Endothelial cell of umbilical vein (primary cell): ENCODE data around the gene SECTM1. TPM values are rescaled to one million over a fixed set of nuclear protein-coding genes. Genes with fewer than 3 reads are reported as not detected.

Source experiments
- BruUV-seq: library from RNA; stranded (reverse); fragments of 400-500 nt; replicated peaks from 2 replicates; lab custom pipeline; 2021; lab: Mats Ljungman, UMichigan
- CTCF ChIA-PET: fragments of 300-600, 350-600 bp; sonication (Branson Sonifier 250); formaldehyde crosslinking; loops from one replicate; lab custom pipeline; 2021; ENCODE audit warnings: antibody characterized with exemption, inconsistent platforms; lab: Charles Lee
- POLR2A ChIA-PET: fragments of 300-600, 350-600 bp; sonication (Branson Sonifier 250); formaldehyde crosslinking; loops from one replicate; lab custom pipeline; 2021; ENCODE audit warnings: antibody characterized with exemption, inconsistent platforms; lab: Charles Lee
- DNase-seq: peaks from one replicate; pipeline ENCODE4 v3.0.0-alpha.2; 2011; ENCODE audit warnings: low read depth, low spot score
- FAIRE-seq: peaks from 2 replicates; lab custom pipeline; 2011; peaks lifted over from hg19 to GRCh38; lab: Jason Lieb, UNC
- H2AFZ ChIP-seq: 2 replicates; pipeline ENCODE4 v1.6.0; 2012; ENCODE audit warnings: low read depth, low read length, control low read depth, inconsistent platforms
- H3K27ac ChIP-seq: 2 replicates; pipeline ENCODE4 v1.5.1; 2011; ENCODE audit warnings: low read depth, mild to moderate bottlenecking, control low read depth, low read length, moderate library complexity; ENCODE audit not compliant: insufficient read depth
- H3K27me3 ChIP-seq, 2 experiments: 2 replicates each; pipeline versions ENCODE4 v1.6.0 to v1.6.1; 2011; ENCODE audit warnings: low read length in 2 of 2, mixed read lengths in 1 of 2; ENCODE audit not compliant: control insufficient read depth in 2 of 2, insufficient read depth in 2 of 2
- H3K36me3 ChIP-seq, 2 experiments: 2 replicates in 1 of 2; 3 replicates in 1 of 2; pipeline ENCODE4 v1.5.1; 2011; ENCODE audit warnings: low read length in 2 of 2, mild to moderate bottlenecking in 1 of 2, moderate library complexity in 1 of 2; ENCODE audit not compliant: control insufficient read depth in 2 of 2, insufficient read depth in 2 of 2; ENCODE audit errors: extremely low read depth in 1 of 2
- H3K4me1 ChIP-seq: 3 replicates; pipeline ENCODE4 v1.5.1; 2011; ENCODE audit warnings: mild to moderate bottlenecking, low read length; ENCODE audit not compliant: control insufficient read depth, insufficient read depth; ENCODE audit errors: extremely low read depth
- H3K4me2 ChIP-seq: 2 replicates; pipeline ENCODE4 v1.6.1; 2011; ENCODE audit warnings: low read length, control low read depth, mixed read lengths; ENCODE audit not compliant: insufficient read depth
- H3K4me3 ChIP-seq, 3 experiments: fragments of 200-600 bp in 1 of 3; sonication (generic), shearing (Covaris generic) in 1 of 3; replicated peaks in 1 of 3; 2 replicates each; pipeline ENCODE4 v1.5.1; 2011 to 2016; ENCODE audit warnings: control low read depth in 3 of 3, low read length in 3 of 3, mild to moderate bottlenecking in 2 of 3, inconsistent platforms in 1 of 3, low read depth in 1 of 3, moderate library complexity in 1 of 3; ENCODE audit not compliant: insufficient read depth in 1 of 3
- H3K79me2 ChIP-seq: 2 replicates; pipeline ENCODE4 v1.6.0; 2012; ENCODE audit warnings: low read length, inconsistent platforms; ENCODE audit not compliant: control insufficient read depth, insufficient read depth
- H3K9ac ChIP-seq: replicated peaks from 2 replicates; pipeline ENCODE3; 2011; ENCODE audit warnings: low read length, control low read depth; ENCODE audit not compliant: insufficient read depth; ENCODE audit errors: extremely low read depth
- H3K9me1 ChIP-seq: replicated peaks from 3 replicates; pipeline ENCODE4 v1.6.0; 2011; ENCODE audit warnings: mild to moderate bottlenecking, low read length; ENCODE audit not compliant: control insufficient read depth, insufficient read depth; ENCODE audit errors: extremely low read depth
- H3K9me3 ChIP-seq: replicated peaks from 2 replicates; pipeline ENCODE4 v1.5.1; 2012; ENCODE audit warnings: low read length, inconsistent platforms; ENCODE audit not compliant: control insufficient read depth, insufficient read depth
- H4K20me1 ChIP-seq: replicated peaks from 2 replicates; pipeline ENCODE3; 2011; ENCODE audit warnings: mild to moderate bottlenecking, low read length; ENCODE audit not compliant: control insufficient read depth, insufficient read depth; ENCODE audit errors: extremely low read depth
- CTCF ChIP-seq, 2 donors: IDR thresholded peaks; 1 replicate in 1 of 2; 2 replicates in 1 of 2; pipeline ENCODE4 v1.5.1; 2011; ENCODE audit warnings: low read length in 2 of 2, mild to moderate bottlenecking in 2 of 2, moderate library complexity in 2 of 2, control low read depth in 1 of 2, inconsistent platforms in 1 of 2, low read depth in 1 of 2; ENCODE audit not compliant: insufficient read depth in 1 of 2; ENCODE audit errors: extremely low read depth in 1 of 2
- EZH2 ChIP-seq: IDR thresholded peaks from 2 replicates; pipeline ENCODE4 v1.6.1; 2012; ENCODE audit warnings: borderline replicate concordance, low read depth, mild to moderate bottlenecking, moderate library complexity, low read length, inconsistent platforms; ENCODE audit not compliant: severe bottlenecking
- FOS ChIP-seq: IDR thresholded peaks from 2 replicates; pipeline ENCODE4 v1.6.1; 2011; ENCODE audit warnings: mild to moderate bottlenecking, low read length, moderate library complexity, borderline replicate concordance; ENCODE audit not compliant: insufficient read depth
- GATA2 ChIP-seq: IDR thresholded peaks from 2 replicates; pipeline ENCODE4 v1.7.0; 2011; ENCODE audit warnings: low read depth, mild to moderate bottlenecking, moderate library complexity, mixed read lengths, low read length; ENCODE audit not compliant: insufficient read length, insufficient read depth
- JUN ChIP-seq: IDR thresholded peaks from 2 replicates; pipeline ENCODE4 v1.6.1; 2011; ENCODE audit warnings: borderline replicate concordance, low read depth; ENCODE audit not compliant: insufficient read length, insufficient read depth
- MYC ChIP-seq: IDR thresholded peaks from one replicate; pipeline ENCODE4 v1.6.1; 2011; ENCODE audit warnings: mild to moderate bottlenecking, low read depth, low read length
- POLR2A ChIP-seq: IDR thresholded peaks from 2 replicates; pipeline ENCODE4 v1.6.1; 2012; ENCODE audit warnings: low read depth, mild to moderate bottlenecking, control low read depth, low read length
- POLR2AphosphoS5 ChIP-seq: IDR thresholded peaks from 2 replicates; pipeline ENCODE4 v1.6.1; 2012; ENCODE audit warnings: low read depth, mild to moderate bottlenecking, control low read depth, low read length, moderate library complexity; ENCODE audit not compliant: insufficient read depth
- dilution Hi-C: fragments of 300-500 bp; cut with MboI; formaldehyde crosslinking; loops from one replicate; pipeline ENCODE4 v1.15.0; 2019; ENCODE audit warnings: low sequenced_read_pairs; ENCODE audit not compliant: extremely low pct_ligation_motif_present
- intact Hi-C: fragments of 100-400 bp; cut with micrococcal nuclease; formaldehyde crosslinking; loops from one replicate; pipeline ENCODE4 v1.10.0; 2022
- polyA plus RNA-seq, 4 experiments: library from polyadenylated mRNA; depleted of rRNA in 3 of 4; stranded (reverse) in 3 of 4; unstranded in 1 of 4; fragments of >200 nt; gene quantifications; 2 replicates each; pipeline versions ENCODE4 v1.2.1 to v1.2.3, GENCODE V29; 2011 to 2012; ENCODE audit warnings: missing spikeins in 1 of 4
- total RNA-seq: library from RNA; stranded (reverse); gene quantifications from 2 replicates; pipeline ENCODE4 v1.2.3, GENCODE V29; 2021

Gene SECTM1
- total and polyA plus RNA-seq, 2 donors (not counting 3 experiments of a cell fraction or from before 2014, with no cell fraction given), result 1.9 to 2.3 TPM

DNA sequence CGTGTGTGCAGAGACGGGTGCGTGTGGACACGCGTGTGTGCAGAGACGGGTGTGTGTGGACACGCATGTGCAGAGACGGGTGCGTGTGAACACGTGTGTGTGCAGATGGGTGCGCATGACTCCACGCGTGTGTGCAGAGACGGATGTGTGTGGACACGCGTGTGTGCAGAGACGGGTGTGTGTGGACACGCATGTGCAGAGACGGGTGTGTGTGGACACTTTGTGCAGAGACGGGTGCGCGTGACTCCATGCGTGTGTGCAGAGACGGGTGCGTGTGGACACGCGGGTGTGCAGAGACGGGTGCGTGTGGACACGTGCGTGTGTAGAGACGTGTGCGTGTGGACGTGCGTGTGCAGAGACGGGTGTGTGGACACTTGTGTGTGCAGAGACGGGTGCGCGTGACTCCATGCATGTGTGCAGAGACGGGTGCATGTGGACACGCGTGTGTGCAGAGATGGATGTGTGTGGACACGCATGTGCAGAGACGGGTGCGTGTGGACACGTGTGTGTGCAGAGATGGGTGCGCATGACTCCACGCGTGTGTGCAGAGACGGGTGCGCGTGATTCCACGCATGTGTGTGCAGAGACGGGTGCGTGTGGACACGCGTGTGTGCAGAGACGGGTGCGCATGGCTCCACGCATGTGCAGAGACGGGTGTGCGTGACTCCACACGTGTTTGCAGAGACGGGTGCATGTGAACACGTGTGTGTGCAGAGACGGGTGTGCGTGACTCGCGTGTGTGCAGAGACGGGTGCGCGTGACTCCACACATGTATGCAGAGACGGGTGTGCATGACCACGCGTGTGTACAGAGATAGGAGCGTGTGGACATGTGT lies 14.6 kb downstream of the SECTM1 start:
- Histone ChIP-seq H4K20me1 (no peaks in the 10 kb centered on the region), H3K9me3 (no peaks in the 10 kb centered on the region), H3K79me2 (no peaks in the 10 kb centered on the region), H2AFZ (no peak overlapping the region), H3K27me3 (peaks cover 0 to 3% of the 10 kb centered on the region in 2 experiments), H3K9ac (no peak overlapping the region), H3K9me1 (no peaks in the 10 kb centered on the region), H3K4me1 (no peaks in the 10 kb centered on the region), H3K36me3 (no peaks in the 10 kb centered on the region), H3K4me3 (no peak overlapping the region), H3K4me2 (no peak overlapping the region), H3K27ac (no peak overlapping the region)
- FAIRE-seq, result no peak
- intact Hi-C loops, result no loop called here
- TF ChIP-seq POLR2AphosphoS5, result no peak
- TF ChIP-seq EZH2, result no peak
- TF ChIP-seq CTCF (IDR thresholded peaks at IDR 0.05; ENCODE audit: extremely low read depth in 1 of 2, insufficient read depth in 1 of 2, low read depth in 1 of 2, low read length in 2 of 2), result no peak
- TF ChIP-seq JUN, result no peak
- no peak for TF ChIP-seq GATA2
- no peak for TF ChIP-seq POLR2A
- TF ChIP-seq MYC, result no peak
- no peak for TF ChIP-seq FOS
- CTCF ChIA-PET, result interaction anchor here (1.9 to 2.1 kb wide), 2 partner anchors 15 to 18 kb away, joined by 4 to 10 read pairs; no protein-coding TSS in a partner anchor
- dilution Hi-C loops, result no loop called here
- BruUV-seq, result no TSS peak
- POLR2A ChIA-PET, result no interaction called here
- DNase-seq, result no peak
